ENCODE data around the gene SPEM2. TPM values are rescaled to one million over a fixed set of nuclear protein-coding genes. Genes with fewer than 3 reads are reported as not detected.

The SPEM2 gene
- total RNA-seq, 1 experiment from 2014 or later = not detected

- ATAC-seq = no peak
- no peaks in the 10 kb centered on the region for H3K79me2 ChIP-seq (ENCODE audit: insufficient read depth, low read length)
- H4K20me1 ChIP-seq (ENCODE audit: insufficient read depth) = no peaks in the 10 kb centered on the region
- H3K4me2 ChIP-seq (ENCODE audit: low read length) = no peak overlapping the region
- H3K9ac ChIP-seq (ENCODE audit: low read length) = no peak overlapping the region
- no peaks in the 10 kb centered on the region for H3K27me3 ChIP-seq (ENCODE audit: insufficient read depth, low read length)
- BruUV-seq (replicated peaks) = no TSS peak
- ChIA-PET POLR2A (interaction anchor here (0.6 kb wide), 1 partner anchor 176 kb away, joined by 3 read pairs; no protein-coding TSS in a partner anchor), CTCF (interaction anchor here (0.5 kb wide), 1 partner anchor 159 kb away, joined by 4 read pairs; the partner anchor contains the start of gene SLC2A4), RAD21 (ENCODE audit: low non-redundant PET in 1 of 2, low total read pairs in 2 of 2, uncharacterized antibody in 2 of 2, unreplicated experiment in 2 of 2) (no interaction called here)
- no peaks in the 10 kb centered on the region for H3K9me2 ChIP-seq (ENCODE audit: insufficient read depth)
- H2AFZ ChIP-seq (ENCODE audit: low read depth, low read length, poor library complexity, severe bottlenecking) = no peak overlapping the region
- intact Hi-C loops (cut with micrococcal nuclease) = no loop called here
- H3K36me3 ChIP-seq (ENCODE audit: control insufficient read depth in 1 of 2, insufficient read depth in 2 of 2, low read length in 2 of 2) = no peaks in the 10 kb centered on the region
- peaks cover 25 to 43% of the 10 kb centered on the region in 2 experiments for H3K4me1 ChIP-seq (ENCODE audit: control insufficient read depth in 1 of 2, insufficient read depth in 2 of 2, low read length in 2 of 2)
- no peak for DNase-seq (ENCODE audit: low read depth, low spot score)
- no peaks in the 10 kb centered on the region for H3K9me3 ChIP-seq (ENCODE audit: control insufficient read depth in 1 of 2, insufficient read depth in 1 of 2, low read depth in 1 of 2, low read length in 2 of 2)
- no peak overlapping the region for H3K4me3 ChIP-seq (replicated peaks in 1 of 2; ENCODE audit: low read depth in 1 of 2, low read length in 2 of 2)
- TF ChIP-seq ZFX (IDR thresholded peaks at IDR 0.05) (no peak), POLR2AphosphoS5 (IDR thresholded peaks at IDR 0.05; ENCODE audit: low read depth, low read length) (no peak), RAD21 (IDR thresholded peaks at IDR 0.05; ENCODE audit: low read depth) (no peak), ATF3 (IDR thresholded peaks at IDR 0.05) (no peak), JUND (IDR thresholded peaks at IDR 0.05) (no peak), CEBPB (IDR thresholded peaks at IDR 0.05; ENCODE audit: low read depth) (no peak), SP1 (IDR thresholded peaks at IDR 0.05; ENCODE audit: low read depth) (no peak), EZH2phosphoT487 (IDR thresholded peaks at IDR 0.05; ENCODE audit: borderline replicate concordance) (no peak), CTCF (IDR thresholded peaks at IDR 0.05 in 2 of 3, conservative IDR thresholded peaks at IDR 0.05 in 1 of 3; ENCODE audit: borderline replicate concordance in 1 of 3, insufficient read depth in 1 of 3, low read depth in 2 of 3, low read length in 2 of 3) (no peak), FOSL1 (IDR thresholded peaks at IDR 0.05; ENCODE audit: low read depth) (no peak), POLR2A (IDR thresholded peaks at IDR 0.05; ENCODE audit: borderline replicate concordance, extremely low read depth, insufficient read depth, insufficient read length) (no peak), CBX3 (IDR thresholded peaks at IDR 0.05; ENCODE audit: low read depth) (no peak), SRF (IDR thresholded peaks at IDR 0.05; ENCODE audit: low read depth) (no peak), EGR1 (IDR thresholded peaks at IDR 0.05; ENCODE audit: low read depth) (no peak), TCF7L2 (IDR thresholded peaks at IDR 0.05; ENCODE audit: borderline replicate concordance, extremely low read depth, insufficient read depth, insufficient read length) (no peak), EZH2 (IDR thresholded peaks at IDR 0.05) (no peak)
- TF ChIP-seq, protein P1, sequence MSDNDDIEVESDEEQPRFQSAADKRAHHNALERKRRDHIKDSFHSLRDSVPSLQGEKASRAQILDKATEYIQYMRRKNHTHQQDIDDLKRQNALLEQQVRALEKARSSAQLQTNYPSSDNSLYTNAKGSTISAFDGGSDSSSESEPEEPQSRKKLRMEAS (IDR thresholded peaks at IDR 0.05) = no peak
- TF ChIP-seq, protein P2, sequence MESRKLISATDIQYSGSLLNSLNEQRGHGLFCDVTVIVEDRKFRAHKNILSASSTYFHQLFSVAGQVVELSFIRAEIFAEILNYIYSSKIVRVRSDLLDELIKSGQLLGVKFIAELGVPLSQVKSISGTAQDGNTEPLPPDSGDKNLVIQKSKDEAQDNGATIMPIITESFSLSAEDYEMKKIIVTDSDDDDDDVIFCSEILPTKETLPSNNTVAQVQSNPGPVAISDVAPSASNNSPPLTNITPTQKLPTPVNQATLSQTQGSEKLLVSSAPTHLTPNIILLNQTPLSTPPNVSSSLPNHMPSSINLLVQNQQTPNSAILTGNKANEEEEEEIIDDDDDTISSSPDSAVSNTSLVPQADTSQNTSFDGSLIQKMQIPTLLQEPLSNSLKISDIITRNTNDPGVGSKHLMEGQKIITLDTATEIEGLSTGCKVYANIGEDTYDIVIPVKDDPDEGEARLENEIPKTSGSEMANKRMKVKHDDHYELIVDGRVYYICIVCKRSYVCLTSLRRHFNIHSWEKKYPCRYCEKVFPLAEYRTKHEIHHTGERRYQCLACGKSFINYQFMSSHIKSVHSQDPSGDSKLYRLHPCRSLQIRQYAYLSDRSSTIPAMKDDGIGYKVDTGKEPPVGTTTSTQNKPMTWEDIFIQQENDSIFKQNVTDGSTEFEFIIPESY (IDR thresholded peaks at IDR 0.05; ENCODE audit: extremely low read depth, insufficient replicate concordance, low read length) = no peak
- no peak overlapping the region for H3K27ac ChIP-seq (ENCODE audit: low read depth, low read length)
Measured at GRCh38 chr17:7440113-7440833, 14.9 kb downstream of the SPEM2 start.

Measured in HCT116 (cell line).